B cell (primary cell): ENCODE measurements around the gene AKAP8. TPM values are rescaled to one million over a fixed set of nuclear protein-coding genes. Genes with fewer than 3 reads are reported as not detected.

Source experiments
- ATAC-seq: fragments of 200-7000 bp; cut with Tn5 transposase; one replicate; pipeline ENCODE4 v1.10.0; 2021; ENCODE audit warnings: low read depth, mild to moderate bottlenecking, moderate number of reproducible peaks, moderate library complexity
- CTCF ChIA-PET: fragments of 350-600 bp; sonication (Branson Sonifier 250); formaldehyde crosslinking; loops from one replicate; lab custom pipeline; 2021; ENCODE audit warnings: antibody characterized with exemption, inconsistent platforms; lab: Charles Lee
- POLR2A ChIA-PET: fragments of 350-600 bp; sonication (Branson Sonifier 250); formaldehyde crosslinking; loops from one replicate; lab custom pipeline; 2021; ENCODE audit warnings: antibody characterized with exemption; lab: Charles Lee
- DNase-seq: peaks from one replicate; pipeline ENCODE4 v3.0.0; 2013
- H2AFZ ChIP-seq: 2 replicates; pipeline ENCODE4 v1.6.1; 2012; ENCODE audit warnings: mild to moderate bottlenecking, low read depth, low read length; ENCODE audit not compliant: insufficient read depth, poor library complexity, severe bottlenecking
- H3K27ac ChIP-seq, 2 donors: 1 replicate in 1 of 2; 2 replicates in 1 of 2; pipeline ENCODE4 v1.5.1; 2012 to 2013; ENCODE audit warnings: low read length in 2 of 2, mild to moderate bottlenecking in 2 of 2, moderate library complexity in 1 of 2
- H3K27me3 ChIP-seq, 4 experiments: fragments of 200-600 bp in 1 of 4; sonication (generic) in 1 of 4; replicated peaks in 1 of 4; 1 replicate in 2 of 4; 2 replicates in 2 of 4; pipeline versions ENCODE4 v1.6.1 to v1.7.0; 2013 to 2016; ENCODE audit warnings: low read length in 3 of 4, mild to moderate bottlenecking in 2 of 4, mixed read lengths in 1 of 4, moderate library complexity in 1 of 4; ENCODE audit not compliant: insufficient read depth in 4 of 4, control insufficient read depth in 3 of 4; ENCODE audit errors: control extremely low read depth in 1 of 4
- H3K36me3 ChIP-seq, 2 experiments: replicated peaks in 1 of 2; 1 replicate in 1 of 2; 2 replicates in 1 of 2; pipeline versions ENCODE4 v1.6.1 to v1.7.1; 2013; ENCODE audit warnings: low read length in 1 of 2; ENCODE audit not compliant: insufficient read depth in 2 of 2, control insufficient read depth in 1 of 2; ENCODE audit errors: control extremely low read depth in 1 of 2, extremely low read depth in 1 of 2
- H3K4me1 ChIP-seq, 2 donors: fragments of 200-600 bp in 1 of 2; sonication (generic) in 1 of 2; 1 replicate in 1 of 2; 2 replicates in 1 of 2; pipeline versions ENCODE4 v1.5.1 to v1.6.1; 2013 to 2017; ENCODE audit warnings: low read length in 2 of 2; ENCODE audit not compliant: control insufficient read depth in 2 of 2, insufficient read depth in 2 of 2
- H3K4me2 ChIP-seq: replicated peaks from 2 replicates; pipeline ENCODE3; 2012; ENCODE audit warnings: mild to moderate bottlenecking, low read depth, low read length; ENCODE audit not compliant: poor library complexity, severe bottlenecking
- H3K4me3 ChIP-seq, 5 experiments: fragments of 200-600 bp in 1 of 5; sonication (generic) in 1 of 5; 1 replicate in 3 of 5; 2 replicates in 2 of 5; pipeline versions ENCODE4 v1.5.1 to v1.7.0; 2011 to 2016; ENCODE audit warnings: low read length in 4 of 5, mild to moderate bottlenecking in 4 of 5, low read depth in 2 of 5, control low read depth in 1 of 5, moderate library complexity in 1 of 5; ENCODE audit not compliant: insufficient read depth in 1 of 5; ENCODE audit errors: control extremely low read depth in 1 of 5, extremely low read depth in 1 of 5
- H3K79me2 ChIP-seq: fragments of 200-600 bp; sonication (generic); one replicate; pipeline ENCODE4 v1.6.0; 2016; ENCODE audit warnings: low read length; ENCODE audit not compliant: control insufficient read depth, insufficient read depth
- H3K9ac ChIP-seq: fragments of 200-600 bp; sonication (generic); 2 replicates; pipeline ENCODE4 v1.6.1; 2017; ENCODE audit warnings: mild to moderate bottlenecking, low read length, moderate library complexity
- H3K9me3 ChIP-seq, 3 donors: one replicate each; pipeline versions ENCODE4 v1.6.1 to v1.7.1; 2013; ENCODE audit warnings: low read length in 2 of 3; ENCODE audit not compliant: control insufficient read depth in 2 of 3, insufficient read depth in 1 of 3; ENCODE audit errors: control extremely low read depth in 1 of 3
- H4K20me1 ChIP-seq: 2 replicates; pipeline ENCODE4 v1.6.0; 2012; ENCODE audit warnings: mild to moderate bottlenecking, low read length; ENCODE audit not compliant: insufficient read depth, control insufficient read depth, poor library complexity, severe bottlenecking
- H3K27ac Mint-ChIP-seq: one replicate; pipeline ENCODE4 v1.8.0; 2021; ENCODE audit warnings: mixed read lengths
- H3K27me3 Mint-ChIP-seq: one replicate; pipeline ENCODE4 v1.8.0; 2021; ENCODE audit warnings: mixed read lengths
- H3K4me1 Mint-ChIP-seq: one replicate; pipeline ENCODE4 v1.8.0; 2021; ENCODE audit warnings: mixed read lengths
- H3K4me3 Mint-ChIP-seq: one replicate; pipeline ENCODE4 v1.8.0; 2021; ENCODE audit warnings: mixed read lengths
- H3K9me3 Mint-ChIP-seq: one replicate; pipeline ENCODE4 v1.8.0; 2022; ENCODE audit warnings: mixed read lengths; ENCODE audit not compliant: insufficient read depth
- EZH2 ChIP-seq: IDR thresholded peaks from 2 replicates; pipeline ENCODE4 v1.6.1; 2012; ENCODE audit warnings: borderline replicate concordance, low read depth, mild to moderate bottlenecking, moderate library complexity, low read length; ENCODE audit not compliant: insufficient read depth, poor library complexity, severe bottlenecking
- WGBS: methylation state at CpG from one replicate; pipeline ENCODE4 v1.1.5; 2013; ENCODE audit warnings: missing lambda C conversion rate; ENCODE audit not compliant: insufficient coverage; 5-methylcytosine and 5-hydroxymethylcytosine counted together
- intact Hi-C: fragments of 100-400 bp; cut with micrococcal nuclease; formaldehyde crosslinking; loops from one replicate; pipeline ENCODE4 v1.10.0; 2022
- polyA plus RNA-seq: library from polyadenylated mRNA; depleted of rRNA; stranded (reverse); fragments of >200 nt; gene quantifications from 2 replicates; pipeline ENCODE4 v1.2.3, GENCODE V29; 2012
- total RNA-seq, 2 donors: library from RNA; stranded (reverse); fragments of 120-200 nt in 1 of 2; gene quantifications; 1 replicate in 1 of 2; 2 replicates in 1 of 2; pipeline versions ENCODE4 v1.2.3 to v1.2.4, GENCODE V29; 2013 to 2022
- TF ChIP-seq, protein P1 (sequence below): fragments of 200-600 bp; IDR thresholded peaks from one replicate; pipeline ENCODE4 v1.8.0; 2022; ENCODE audit warnings: antibody characterized with exemption, mild to moderate bottlenecking

The AKAP8 gene
- total and polyA plus RNA-seq, 2 donors (not counting 1 experiment from before 2014, with no cell fraction given), result 30.0 to 84.8 TPM

DNA sequence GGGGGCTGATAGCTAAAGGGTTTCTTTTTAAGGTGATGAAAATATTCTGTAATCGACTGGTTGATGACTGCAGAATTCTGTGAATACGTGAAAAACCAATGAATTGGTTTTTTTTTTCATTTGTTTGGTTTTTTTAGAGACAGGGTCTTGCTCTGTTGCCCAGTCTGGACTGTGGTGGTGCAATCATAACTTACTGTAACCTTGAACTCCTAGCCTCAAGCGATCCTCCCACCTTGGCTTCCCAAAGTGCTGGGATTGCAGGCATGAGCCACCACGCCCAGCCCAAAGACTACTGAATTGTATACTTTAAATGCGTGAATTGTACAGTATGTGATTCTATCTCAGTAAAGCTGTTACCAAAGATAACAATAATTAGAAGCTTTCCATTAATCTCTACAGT is 14.8 kb upstream of the AKAP8 start:
- CTCF ChIA-PET, result no interaction called here

DNA sequence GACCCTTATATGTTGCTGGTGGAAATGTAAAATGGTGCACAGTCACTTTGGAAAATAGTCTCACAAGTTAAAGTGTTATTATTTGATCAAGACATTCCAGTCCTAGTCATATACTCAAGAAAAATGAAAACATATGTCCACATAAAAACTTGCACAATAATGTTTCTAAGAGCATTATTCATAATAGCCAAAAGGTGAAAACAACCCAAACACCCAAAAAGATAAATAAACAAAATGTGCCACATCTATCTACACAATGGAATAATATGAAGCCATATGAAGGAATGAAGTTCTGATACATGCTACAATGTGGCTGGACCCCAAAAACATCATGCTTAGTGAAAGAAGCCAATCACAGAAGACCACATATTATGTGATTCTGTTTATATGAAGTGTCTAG is 14.4 kb upstream of the AKAP8 start:
- TF ChIP-seq EZH2, result no peak
- TF ChIP-seq, protein P1, sequence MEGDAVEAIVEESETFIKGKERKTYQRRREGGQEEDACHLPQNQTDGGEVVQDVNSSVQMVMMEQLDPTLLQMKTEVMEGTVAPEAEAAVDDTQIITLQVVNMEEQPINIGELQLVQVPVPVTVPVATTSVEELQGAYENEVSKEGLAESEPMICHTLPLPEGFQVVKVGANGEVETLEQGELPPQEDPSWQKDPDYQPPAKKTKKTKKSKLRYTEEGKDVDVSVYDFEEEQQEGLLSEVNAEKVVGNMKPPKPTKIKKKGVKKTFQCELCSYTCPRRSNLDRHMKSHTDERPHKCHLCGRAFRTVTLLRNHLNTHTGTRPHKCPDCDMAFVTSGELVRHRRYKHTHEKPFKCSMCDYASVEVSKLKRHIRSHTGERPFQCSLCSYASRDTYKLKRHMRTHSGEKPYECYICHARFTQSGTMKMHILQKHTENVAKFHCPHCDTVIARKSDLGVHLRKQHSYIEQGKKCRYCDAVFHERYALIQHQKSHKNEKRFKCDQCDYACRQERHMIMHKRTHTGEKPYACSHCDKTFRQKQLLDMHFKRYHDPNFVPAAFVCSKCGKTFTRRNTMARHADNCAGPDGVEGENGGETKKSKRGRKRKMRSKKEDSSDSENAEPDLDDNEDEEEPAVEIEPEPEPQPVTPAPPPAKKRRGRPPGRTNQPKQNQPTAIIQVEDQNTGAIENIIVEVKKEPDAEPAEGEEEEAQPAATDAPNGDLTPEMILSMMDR, result no peak
- CTCF ChIA-PET, result no interaction called here
- H3K36me3 ChIP-seq, result peaks cover 2 to 55% of the 10 kb centered on the region in 2 experiments
- no peak overlapping the region for H2AFZ ChIP-seq
- no peak overlapping the region for H3K9ac ChIP-seq
- peaks cover 36% of the 10 kb centered on the region for H3K79me2 ChIP-seq
- Mint-ChIP-seq H3K27ac (no peak overlapping the region), H3K4me1 (peaks cover 11% of the 10 kb centered on the region), H3K4me3 (no peak overlapping the region), H3K9me3 (no peaks in the 10 kb centered on the region), H3K27me3 (no peaks in the 10 kb centered on the region)
- no peak overlapping the region for H3K27ac ChIP-seq
- H3K4me2 ChIP-seq, result no peak overlapping the region
- no peak overlapping the region for H3K4me3 ChIP-seq
- H4K20me1 ChIP-seq, result peaks cover 20% of the 10 kb centered on the region
- POLR2A ChIA-PET, result no interaction called here
- H3K4me1 ChIP-seq, result peaks cover 0 to 3% of the 10 kb centered on the region in 2 donors
- H3K9me3 ChIP-seq, result no peaks in the 10 kb centered on the region
- DNase-seq (no peak), ATAC-seq (no peak)
- no peaks in the 10 kb centered on the region for H3K27me3 ChIP-seq
- intact Hi-C loops, result no loop called here

More for the DNA sequence above, 14.8 kb upstream of the AKAP8 start:
- Mint-ChIP-seq H3K4me3 (no peak overlapping the region), H3K4me1 (peaks cover 11% of the 10 kb centered on the region), H3K9me3 (no peaks in the 10 kb centered on the region), H3K27ac (no peak overlapping the region), H3K27me3 (no peaks in the 10 kb centered on the region)
- Histone ChIP-seq H3K36me3 (peaks cover 2 to 60% of the 10 kb centered on the region in 2 experiments), H4K20me1 (peaks cover 20% of the 10 kb centered on the region), H2AFZ (no peak overlapping the region), H3K9ac (no peak overlapping the region), H3K9me3 (no peaks in the 10 kb centered on the region), H3K79me2 (peaks cover 32% of the 10 kb centered on the region), H3K4me2 (no peak overlapping the region), H3K27ac (no peak overlapping the region), H3K27me3 (no peaks in the 10 kb centered on the region), H3K4me1 (peaks cover 0 to 3% of the 10 kb centered on the region in 2 donors), H3K4me3 (no peak overlapping the region)
- intact Hi-C loops, result no loop called here
- POLR2A ChIA-PET, result no interaction called here
- WGBS, result 95% methylated on average over 2 of the region's 5 CpGs
- ATAC-seq (no peak), DNase-seq (no peak)
- no peak for TF ChIP-seq EZH2
- TF ChIP-seq, protein P1, result no peak
